WTC11 (cell line): ENCODE data around the gene SPR. TPM values are rescaled to one million over a fixed set of nuclear protein-coding genes. Genes with fewer than 3 reads are reported as not detected.

Source experiments
- ATAC-seq: fragments of 200-7000 bp; cut with Tn5 transposase; 2 replicates; pipeline ENCODE4 v1.10.0; 2021; ENCODE audit warnings: mild to moderate bottlenecking, moderate library complexity
- CTCF ChIA-PET: fragments of 300-600 bp; sonication (Branson Sonifier 250); formaldehyde crosslinking; loops from one replicate; lab custom pipeline; 2021; ENCODE audit warnings: antibody characterized with exemption; lab: Charles Lee
- POLR2A ChIA-PET: fragments of 350-600 bp; sonication (Branson Sonifier 250); formaldehyde crosslinking; loops from one replicate; lab custom pipeline; 2021; ENCODE audit warnings: antibody characterized with exemption; lab: Charles Lee
- DNase-seq: peaks from one replicate; pipeline ENCODE4 v3.0.0; 2021; ENCODE audit warnings: low spot score
- H3K27ac Mint-ChIP-seq: 2 replicates; pipeline ENCODE4 v1.8.0; 2021; ENCODE audit warnings: mixed read lengths
- H3K27me3 Mint-ChIP-seq: 2 replicates; pipeline ENCODE4 v1.8.0; 2021; ENCODE audit warnings: low read depth, mild to moderate bottlenecking, moderate library complexity, mixed read lengths
- H3K36me3 Mint-ChIP-seq: 2 replicates; pipeline ENCODE4 v1.8.0; 2021; ENCODE audit warnings: mixed read lengths
- H3K4me1 Mint-ChIP-seq: 2 replicates; pipeline ENCODE4 v1.8.0; 2022; ENCODE audit warnings: mixed read lengths
- H3K4me3 Mint-ChIP-seq: 2 replicates; pipeline ENCODE4 v1.8.0; 2021; ENCODE audit warnings: mild to moderate bottlenecking, moderate library complexity, mixed read lengths
- H3K9me3 Mint-ChIP-seq: 2 replicates; pipeline ENCODE4 v1.8.0; 2021; ENCODE audit warnings: mixed read lengths
- E2F1 ChIP-seq: sonication (generic); formaldehyde crosslinking; IDR thresholded peaks from 2 replicates; pipeline ENCODE4 v1.8.0; 2022; ENCODE audit warnings: mild to moderate bottlenecking, missing genetic modification reagents
- ERG ChIP-seq: fragments of 250-450 bp; sonication (Bioruptor Pico); IDR thresholded peaks from 2 replicates; pipeline ENCODE4 v1.8.0; 2021; ENCODE audit warnings: mild to moderate bottlenecking
- FOXJ3 ChIP-seq: sonication (generic); formaldehyde crosslinking; IDR thresholded peaks from 2 replicates; pipeline ENCODE4 v1.9.0; 2021; ENCODE audit warnings: missing genetic modification reagents, mild to moderate bottlenecking, borderline replicate concordance
- FOXK1 ChIP-seq: sonication (generic); formaldehyde crosslinking; IDR thresholded peaks from 2 replicates; pipeline ENCODE4 v1.8.0; 2022; ENCODE audit warnings: mild to moderate bottlenecking, moderate library complexity, missing genetic modification reagents
- GABPB1 ChIP-seq: sonication (generic); formaldehyde crosslinking; IDR thresholded peaks from 2 replicates; pipeline ENCODE4 v1.8.1; 2023; ENCODE audit warnings: mild to moderate bottlenecking, missing genetic modification reagents
- HMGXB4 ChIP-seq: sonication (generic); formaldehyde crosslinking; IDR thresholded peaks from 2 replicates; pipeline ENCODE4 v1.8.1; 2023; ENCODE audit warnings: mild to moderate bottlenecking, moderate library complexity, missing genetic modification reagents
- IRF1 ChIP-seq: sonication (generic); formaldehyde crosslinking; IDR thresholded peaks from 2 replicates; pipeline ENCODE4 v1.8.0; 2023; ENCODE audit warnings: missing genetic modification reagents
- IRF2 ChIP-seq: sonication (generic); formaldehyde crosslinking; IDR thresholded peaks from 2 replicates; pipeline ENCODE4 v1.8.0; 2022; ENCODE audit warnings: low read depth, missing genetic modification reagents, borderline replicate concordance
- JAZF1 ChIP-seq: fragments of 250-450 bp; sonication (Bioruptor Pico); IDR thresholded peaks from 2 replicates; pipeline ENCODE4 v1.9.0; 2021; ENCODE audit warnings: moderate library complexity, mild to moderate bottlenecking, inconsistent platforms
- KAT7 ChIP-seq: sonication (generic); formaldehyde crosslinking; IDR thresholded peaks from 2 replicates; pipeline ENCODE4 v1.8.1; 2023; ENCODE audit warnings: missing genetic modification reagents, mild to moderate bottlenecking, borderline replicate concordance
- MLX ChIP-seq: sonication (generic); formaldehyde crosslinking; IDR thresholded peaks from 2 replicates; pipeline ENCODE4 v1.8.1; 2023; ENCODE audit warnings: mild to moderate bottlenecking, missing genetic modification reagents, moderate library complexity
- MYBL2 ChIP-seq: sonication (generic); formaldehyde crosslinking; IDR thresholded peaks from 2 replicates; pipeline ENCODE4 v1.8.1; 2023; ENCODE audit warnings: mild to moderate bottlenecking, moderate library complexity, missing genetic modification reagents
- NFYB ChIP-seq: sonication (generic); formaldehyde crosslinking; conservative IDR thresholded peaks from 2 replicates; pipeline ENCODE4 v1.8.0; 2022; ENCODE audit warnings: low read depth, missing genetic modification reagents
- NR1H2 ChIP-seq: sonication (generic); formaldehyde crosslinking; IDR thresholded peaks from 2 replicates; pipeline ENCODE4 v1.9.0; 2021; ENCODE audit warnings: mild to moderate bottlenecking, moderate library complexity, missing genetic modification reagents
- PRRX2 ChIP-seq: fragments of 250-450 bp; sonication (Bioruptor Pico); IDR thresholded peaks from 2 replicates; pipeline ENCODE4 v1.8.0; 2021; ENCODE audit warnings: mild to moderate bottlenecking
- TEAD4 ChIP-seq: sonication (generic); formaldehyde crosslinking; IDR thresholded peaks from 2 replicates; pipeline ENCODE4 v1.8.0; 2022; ENCODE audit warnings: mild to moderate bottlenecking, missing genetic modification reagents
- TP53 ChIP-seq: sonication (generic); formaldehyde crosslinking; IDR thresholded peaks from 2 replicates; pipeline ENCODE4 v1.8.1; 2023; ENCODE audit warnings: mild to moderate bottlenecking, missing genetic modification reagents
- ZNF138 ChIP-seq: sonication (generic); formaldehyde crosslinking; conservative IDR thresholded peaks from 2 replicates; pipeline ENCODE4 v1.8.1; 2022; ENCODE audit warnings: mild to moderate bottlenecking, moderate library complexity, missing genetic modification reagents
- ZNF281 ChIP-seq: sonication (generic); formaldehyde crosslinking; IDR thresholded peaks from 2 replicates; pipeline ENCODE4 v1.8.0; 2023; ENCODE audit warnings: mild to moderate bottlenecking, missing genetic modification reagents
- ZNF512 ChIP-seq: sonication (generic); formaldehyde crosslinking; IDR thresholded peaks from 2 replicates; pipeline ENCODE4 v1.8.1; 2022; ENCODE audit warnings: missing genetic modification reagents, borderline replicate concordance
- total RNA-seq: library from RNA; stranded (reverse); gene quantifications from 3 replicates; pipeline ENCODE4 v1.2.3, GENCODE V29; 2021

The SPR gene
- total RNA-seq, 1 experiment from 2014 or later = 9.4 TPM

GRCh38 chr2:72911256-72911655 lies 24.0 kb downstream of the SPR start:
- no peak overlapping the region for H3K4me3 Mint-ChIP-seq
- H3K9me3 Mint-ChIP-seq = peaks cover 3% of the 10 kb centered on the region
- POLR2A ChIA-PET = no interaction called here
- CTCF ChIA-PET = interaction anchor here (1.0 to 1.9 kb wide), 3 partner anchors 18 to 53 kb away, joined by 3 to 11 read pairs (median 4); no protein-coding TSS in a partner anchor
- H3K27me3 Mint-ChIP-seq = peaks cover 97% of the 10 kb centered on the region
- DNase-seq = no peak
- no peak for ATAC-seq
- TF ChIP-seq ERG (CRISPR knock-in tag) (no peak), FOXK1 (CRISPR knock-in tag) (no peak), PRRX2 (CRISPR knock-in tag) (no peak), ZNF138 (CRISPR knock-in tag) (no peak), ZNF512 (CRISPR knock-in tag) (no peak), KAT7 (CRISPR knock-in tag) (no peak), FOXJ3 (CRISPR knock-in tag) (no peak)
- TF ChIP-seq, all 79 proteins: peak for 0
- Mint-ChIP-seq H3K36me3 (no peaks in the 10 kb centered on the region), H3K27ac (no peak overlapping the region), H3K4me1 (peaks cover 26% of the 10 kb centered on the region)

GRCh38 chr2:72913486-72914205 lies 26.4 kb downstream of the SPR start:
- ChIA-PET CTCF (interaction anchor here (1.0 to 7.4 kb wide), 8 partner anchors 11 to 299 kb away, joined by 3 to 165 read pairs (median 8); no protein-coding TSS in a partner anchor), POLR2A (no interaction called here)
- H3K27me3 Mint-ChIP-seq = peaks cover 84% of the 10 kb centered on the region
- no peak for DNase-seq
- no peak for ATAC-seq
- H3K27ac Mint-ChIP-seq = no peak overlapping the region
- no peaks in the 10 kb centered on the region for H3K9me3 Mint-ChIP-seq
- H3K4me3 Mint-ChIP-seq = peak overlapping the region; percentile 41
- H3K36me3 Mint-ChIP-seq = no peaks in the 10 kb centered on the region
- peaks cover 28% of the 10 kb centered on the region for H3K4me1 Mint-ChIP-seq
- TF ChIP-seq NR1H2 = no peak
- no peak for TF ChIP-seq IRF1 (CRISPR knock-in tag)
- TF ChIP-seq HMGXB4 (CRISPR knock-in tag) = no peak
- TF ChIP-seq MLX (CRISPR knock-in tag) = no peak
- no peak for TF ChIP-seq MYBL2 (CRISPR knock-in tag)
- TF ChIP-seq ZNF281 (CRISPR knock-in tag) = no peak
- TF ChIP-seq ZNF512 (CRISPR knock-in tag) = no peak
- TF ChIP-seq NFYB = no peak
- TF ChIP-seq TEAD4 (CRISPR knock-in tag) = no peak
- no peak for TF ChIP-seq JAZF1 (CRISPR knock-in tag)
- TF ChIP-seq IRF2 = no peak
- no peak for TF ChIP-seq GABPB1 (CRISPR knock-in tag)
- TF ChIP-seq E2F1 (CRISPR knock-in tag) = no peak
- no peak for TF ChIP-seq TP53
